Hepatocyte (in vitro differentiated cells): ENCODE data around the gene IPO11.

Experiments
- EZH2 ChIP-seq: fragments of 200-600 bp; sonication (generic); IDR thresholded peaks from 2 replicates; pipeline ENCODE4 v1.6.1; 2016; ENCODE audit warnings: antibody characterized with exemption, mild to moderate bottlenecking, borderline replicate concordance
- TF ChIP-seq, protein P1 (sequence below): fragments of 200-600 bp; sonication (generic); IDR thresholded peaks from 2 replicates; pipeline ENCODE4 v1.5.1; 2016; ENCODE audit warnings: antibody characterized with exemption, mild to moderate bottlenecking; ENCODE audit not compliant: poor library complexity

DNA sequence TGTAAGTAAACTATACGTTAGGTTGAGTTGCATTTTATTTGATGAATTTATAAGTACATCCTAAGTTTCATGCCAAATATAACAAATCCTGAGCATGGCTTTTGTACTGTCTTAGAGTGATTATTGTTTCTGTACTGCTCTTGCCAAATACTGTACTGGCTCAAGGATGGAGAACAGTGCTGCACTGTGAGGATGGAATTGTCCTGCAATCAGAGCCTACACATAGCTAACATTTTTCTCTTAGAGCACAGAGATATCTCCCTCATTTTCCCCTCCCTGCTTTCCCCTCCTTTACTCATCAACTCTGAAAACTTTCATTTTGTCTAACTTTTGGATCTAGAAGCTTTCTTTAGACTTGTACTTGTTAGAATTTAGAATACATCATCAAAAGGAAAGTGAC is 194.3 kb downstream of the IPO11 start:
- TF ChIP-seq, protein P1, sequence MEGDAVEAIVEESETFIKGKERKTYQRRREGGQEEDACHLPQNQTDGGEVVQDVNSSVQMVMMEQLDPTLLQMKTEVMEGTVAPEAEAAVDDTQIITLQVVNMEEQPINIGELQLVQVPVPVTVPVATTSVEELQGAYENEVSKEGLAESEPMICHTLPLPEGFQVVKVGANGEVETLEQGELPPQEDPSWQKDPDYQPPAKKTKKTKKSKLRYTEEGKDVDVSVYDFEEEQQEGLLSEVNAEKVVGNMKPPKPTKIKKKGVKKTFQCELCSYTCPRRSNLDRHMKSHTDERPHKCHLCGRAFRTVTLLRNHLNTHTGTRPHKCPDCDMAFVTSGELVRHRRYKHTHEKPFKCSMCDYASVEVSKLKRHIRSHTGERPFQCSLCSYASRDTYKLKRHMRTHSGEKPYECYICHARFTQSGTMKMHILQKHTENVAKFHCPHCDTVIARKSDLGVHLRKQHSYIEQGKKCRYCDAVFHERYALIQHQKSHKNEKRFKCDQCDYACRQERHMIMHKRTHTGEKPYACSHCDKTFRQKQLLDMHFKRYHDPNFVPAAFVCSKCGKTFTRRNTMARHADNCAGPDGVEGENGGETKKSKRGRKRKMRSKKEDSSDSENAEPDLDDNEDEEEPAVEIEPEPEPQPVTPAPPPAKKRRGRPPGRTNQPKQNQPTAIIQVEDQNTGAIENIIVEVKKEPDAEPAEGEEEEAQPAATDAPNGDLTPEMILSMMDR = no peak
- no peak for TF ChIP-seq EZH2
